IPS-NIHi7 (cell line): ENCODE results near the gene CTNNA1.
"Not testable (repeated sequence)": the region's sequence is repeated elsewhere in the genome, so short reads cannot be mapped to it uniquely, and the experiment has no call there.

Source experiments
- DNase-seq: peaks from one replicate; pipeline ENCODE4 v3.0.0; 2012; ENCODE audit warnings: mixed read lengths; ENCODE audit errors: extremely low spot score

CTNNA1 gene

GRCh38 chr5:138724470-138725146 is 28.6 kb upstream of the CTNNA1 start:
- peak; percentile 37 for DNase-seq

- peak; percentile 81 for DNase-seq
These were observed 27.9 kb upstream of the CTNNA1 start for GRCh38 chr5:138725153-138725817.

GRCh38 chr5:138725818-138726416 is 27.3 kb upstream of the CTNNA1 start:
- DNase-seq = peak; percentile 34

- no peak for DNase-seq
These were observed 26.4 kb upstream of the CTNNA1 start for GRCh38 chr5:138726848-138727247.

- DNase-seq = not testable (repeated sequence)
These were observed 22.7 kb upstream of the CTNNA1 start for GRCh38 chr5:138730496-138730895.

GRCh38 chr5:138732466-138732865 is 20.8 kb upstream of the CTNNA1 start:
- no peak for DNase-seq

GRCh38 chr5:138732933-138733332 is 20.3 kb upstream of the CTNNA1 start:
- no peak for DNase-seq

- DNase-seq = no peak
These were observed 19.7 kb upstream of the CTNNA1 start for GRCh38 chr5:138733509-138733908.

GRCh38 chr5:138736293-138736692 is 16.9 kb upstream of the CTNNA1 start:
- no peak for DNase-seq

- DNase-seq = no peak
These were observed 15.5 kb upstream of the CTNNA1 start for GRCh38 chr5:138737494-138738265.

- no peak for DNase-seq
These were observed 14.8 kb upstream of the CTNNA1 start for GRCh38 chr5:138738399-138738798.

GRCh38 chr5:138739938-138740337 is 13.3 kb upstream of the CTNNA1 start:
- no peak for DNase-seq

- DNase-seq = no peak
These were observed 9.7 kb upstream of the CTNNA1 start for GRCh38 chr5:138743484-138743883.

- peak; percentile 20 for DNase-seq
These were observed 8.0 kb upstream of the CTNNA1 start for GRCh38 chr5:138745268-138745667.

GRCh38 chr5:138748630-138749081 is 4.6 kb upstream of the CTNNA1 start:
- DNase-seq = no peak

- not testable (repeated sequence) for DNase-seq
These were observed 1.9 kb upstream of the CTNNA1 start for GRCh38 chr5:138751344-138751743.

- peak; percentile 65 for DNase-seq
These were observed 779 bp upstream of the CTNNA1 start for GRCh38 chr5:138752341-138752950.

GRCh38 chr5:138753794-138754698 is 821 bp downstream of the CTNNA1 start:
- DNase-seq = peak; percentile 65

GRCh38 chr5:138754699-138755057 is 1.5 kb downstream of the CTNNA1 start:
- DNase-seq = no peak

GRCh38 chr5:138755084-138755748 is 2.0 kb downstream of the CTNNA1 start:
- no peak for DNase-seq
